Choroid plexus epithelial cell (primary cell): ENCODE data around the gene IQCB1.
"Not testable (repeated sequence)": the region's sequence is repeated elsewhere in the genome, so short reads cannot be mapped to it uniquely, and the experiment has no call there.

Experiments used
- DNase-seq: peaks from one replicate; pipeline ENCODE4 v3.0.0-alpha.2; 2010; ENCODE audit warnings: low read depth
- H3K4me3 ChIP-seq: 2 replicates; pipeline ENCODE4 v1.5.1; 2011; ENCODE audit warnings: low read depth, mild to moderate bottlenecking, control low read depth, low read length, moderate library complexity
- TF ChIP-seq, protein P1 (sequence below): conservative IDR thresholded peaks from 2 replicates; pipeline ENCODE4 v1.5.1; 2011; ENCODE audit warnings: low read depth, mild to moderate bottlenecking, control low read depth, inconsistent platforms, low read length, moderate library complexity

The IQCB1 gene

DNA sequence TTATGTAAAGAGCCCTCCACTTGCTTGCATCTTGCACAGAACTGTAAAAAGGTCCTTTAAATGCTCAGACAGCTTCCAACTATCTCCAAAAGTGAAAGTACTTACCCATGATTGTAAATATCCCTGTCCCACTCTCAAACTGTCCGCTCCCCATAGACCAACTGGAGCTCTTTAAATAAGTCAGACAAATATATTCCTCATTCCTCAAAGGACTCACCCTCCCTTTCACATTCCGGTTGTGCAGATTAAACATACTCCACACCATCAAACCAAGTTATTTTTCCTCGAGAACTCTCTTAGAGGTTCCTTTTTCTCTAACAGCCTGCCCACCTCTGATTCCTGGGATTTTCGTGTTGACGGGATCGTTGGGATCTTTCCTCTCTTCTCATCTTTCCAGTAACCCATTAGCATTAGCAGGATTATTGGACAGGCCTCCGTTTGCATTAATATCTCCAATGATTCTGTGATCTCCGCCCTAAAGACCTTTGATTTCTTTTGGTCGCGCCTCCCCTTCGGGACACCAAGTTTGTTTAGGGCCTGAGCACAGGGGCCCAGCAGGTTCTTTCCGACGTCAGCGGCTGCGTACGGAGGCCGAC, 86.1 kb downstream of the IQCB1 start:
- H3K4me3 ChIP-seq: peak overlapping the region; percentile 85
- peak; percentile 76 for DNase-seq
- TF ChIP-seq, protein P1, sequence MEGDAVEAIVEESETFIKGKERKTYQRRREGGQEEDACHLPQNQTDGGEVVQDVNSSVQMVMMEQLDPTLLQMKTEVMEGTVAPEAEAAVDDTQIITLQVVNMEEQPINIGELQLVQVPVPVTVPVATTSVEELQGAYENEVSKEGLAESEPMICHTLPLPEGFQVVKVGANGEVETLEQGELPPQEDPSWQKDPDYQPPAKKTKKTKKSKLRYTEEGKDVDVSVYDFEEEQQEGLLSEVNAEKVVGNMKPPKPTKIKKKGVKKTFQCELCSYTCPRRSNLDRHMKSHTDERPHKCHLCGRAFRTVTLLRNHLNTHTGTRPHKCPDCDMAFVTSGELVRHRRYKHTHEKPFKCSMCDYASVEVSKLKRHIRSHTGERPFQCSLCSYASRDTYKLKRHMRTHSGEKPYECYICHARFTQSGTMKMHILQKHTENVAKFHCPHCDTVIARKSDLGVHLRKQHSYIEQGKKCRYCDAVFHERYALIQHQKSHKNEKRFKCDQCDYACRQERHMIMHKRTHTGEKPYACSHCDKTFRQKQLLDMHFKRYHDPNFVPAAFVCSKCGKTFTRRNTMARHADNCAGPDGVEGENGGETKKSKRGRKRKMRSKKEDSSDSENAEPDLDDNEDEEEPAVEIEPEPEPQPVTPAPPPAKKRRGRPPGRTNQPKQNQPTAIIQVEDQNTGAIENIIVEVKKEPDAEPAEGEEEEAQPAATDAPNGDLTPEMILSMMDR: no peak

DNA sequence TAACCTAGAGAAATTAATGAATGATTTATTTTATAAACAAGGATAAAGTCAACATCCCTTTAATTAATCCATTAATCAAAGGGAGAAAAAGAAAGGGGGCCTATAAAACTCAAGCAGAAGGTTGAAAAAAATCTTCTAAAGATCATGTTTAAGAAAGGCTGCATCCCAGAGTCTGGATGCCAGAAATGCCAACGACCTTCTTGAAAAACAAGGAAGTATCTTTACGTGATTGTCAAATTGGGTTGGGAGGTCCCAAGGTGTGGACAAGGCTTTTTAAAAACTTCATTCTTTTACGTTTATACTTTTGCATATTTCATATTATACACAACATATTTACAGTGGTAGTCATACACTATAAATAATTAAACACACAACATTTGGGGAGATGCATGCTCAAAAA, 86.9 kb downstream of the IQCB1 start:
- peak overlapping the region; percentile 85 for H3K4me3 ChIP-seq
- TF ChIP-seq, protein P1: no peak
- no peak for DNase-seq

DNA sequence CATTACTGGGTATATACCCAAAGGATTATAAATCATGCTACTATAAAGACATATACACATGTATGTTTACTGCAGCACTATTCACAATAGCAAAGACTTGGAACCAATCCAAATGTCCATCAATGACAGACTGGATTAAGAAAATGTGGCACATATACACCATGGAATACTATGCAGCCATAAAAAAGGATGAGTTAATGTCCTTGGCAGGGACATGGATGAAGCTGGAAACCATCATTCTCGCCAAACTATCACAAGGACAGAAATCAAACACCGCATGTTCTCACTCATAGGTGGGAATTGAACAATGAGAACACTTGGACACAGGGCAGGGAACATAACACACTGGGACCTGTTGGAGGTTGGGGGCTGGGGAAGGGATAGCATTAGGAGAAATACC, 91.8 kb downstream of the IQCB1 start:
- not testable (repeated sequence) for DNase-seq, H3K4me3 ChIP-seq

DNA sequence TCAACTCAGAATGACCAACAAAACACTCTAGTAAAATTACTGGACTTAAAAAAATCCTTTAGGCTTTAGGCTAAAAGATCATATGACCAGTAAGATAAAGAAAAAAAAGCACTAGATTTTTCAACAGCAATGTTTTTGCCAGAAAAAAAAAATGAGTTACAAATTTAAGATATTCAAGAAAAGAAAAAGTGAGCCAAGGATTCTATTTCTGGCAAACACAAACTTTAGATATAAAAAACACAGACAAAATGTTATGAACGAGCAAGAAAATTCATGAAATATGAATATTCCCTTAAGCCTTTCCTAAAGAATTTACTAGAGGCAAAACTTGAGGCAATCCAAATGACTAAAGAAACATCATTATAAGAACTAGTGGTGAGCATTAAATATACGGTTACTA, 94.0 kb downstream of the IQCB1 start:
- TF ChIP-seq, protein P1: no peak
- no peak overlapping the region for H3K4me3 ChIP-seq
- DNase-seq: no peak

DNA sequence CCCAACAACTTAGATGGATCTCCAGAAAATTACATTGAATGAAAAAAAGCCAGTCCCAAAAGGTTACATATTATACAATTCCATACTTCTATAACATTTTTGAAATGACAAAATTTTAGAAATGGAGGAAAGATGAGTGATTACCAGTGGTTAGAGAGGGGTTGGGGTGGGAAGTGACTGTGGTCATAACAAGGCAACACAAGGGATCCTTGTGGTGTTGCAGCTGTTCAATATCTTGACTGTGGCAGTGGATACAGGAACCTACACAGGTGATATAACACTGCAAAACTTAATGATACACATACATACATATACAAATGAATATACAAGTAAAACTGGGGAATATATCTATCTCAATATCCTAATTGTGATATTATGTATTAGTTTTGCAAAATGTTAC, 95.0 kb downstream of the IQCB1 start:
- H3K4me3 ChIP-seq: no peak overlapping the region
- TF ChIP-seq, protein P1: no peak
- no peak for DNase-seq

DNA sequence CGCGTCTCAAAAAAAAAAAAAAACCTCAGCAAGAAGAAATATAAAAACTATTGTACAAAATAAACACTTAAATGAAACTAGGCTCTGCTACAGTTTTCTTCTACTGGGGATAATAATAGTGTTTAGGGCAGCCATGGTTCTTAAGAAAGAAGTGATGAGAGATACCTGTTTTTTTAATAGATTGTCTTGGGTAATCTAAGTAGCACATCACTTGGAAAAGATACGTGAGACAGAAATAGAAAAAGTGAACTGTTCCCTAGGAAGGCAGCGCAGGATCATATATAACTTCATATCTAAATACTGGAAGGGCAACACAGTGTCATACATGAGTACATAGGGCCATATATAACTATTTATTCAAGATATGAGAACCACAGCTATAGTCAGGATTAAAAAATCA, 97.2 kb downstream of the IQCB1 start:
- TF ChIP-seq, protein P1: no peak
- no peak overlapping the region for H3K4me3 ChIP-seq
- DNase-seq: no peak

DNA sequence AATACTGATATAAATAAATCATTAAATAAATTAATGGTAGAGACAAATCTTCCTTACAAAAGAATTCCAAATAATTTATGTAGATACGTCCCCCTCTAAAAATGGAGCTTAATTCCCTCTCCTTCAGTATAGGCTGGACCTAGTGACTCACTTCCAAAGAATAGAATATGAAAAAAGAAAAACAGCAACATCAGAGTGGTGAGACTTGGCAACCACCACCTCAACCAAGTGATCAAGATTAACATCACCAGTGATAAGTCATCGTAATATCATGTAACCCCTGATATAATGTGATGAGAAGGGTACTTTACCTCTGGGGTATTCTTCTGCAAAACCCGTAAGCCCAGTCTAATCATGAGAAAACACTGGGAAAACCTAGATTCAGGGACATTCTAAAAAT, 98.7 kb downstream of the IQCB1 start:
- H3K4me3 ChIP-seq: no peak overlapping the region
- TF ChIP-seq, protein P1: no peak
- peak; percentile 40 for DNase-seq
